Naive thymus-derived CD4-positive, alpha-beta T cell (primary cell): ENCODE results near the gene PHC3. TPM values are rescaled to one million over a fixed set of nuclear protein-coding genes. Genes with fewer than 3 reads are reported as not detected.

ENCODE experiments used
- ATAC-seq: fragments of 150-1000 bp; cut with Tn5 transposase; 2 replicates; pipeline ENCODE4 v1.10.0; 2021; ENCODE audit warnings: mild to moderate bottlenecking, moderate library complexity
- CTCF ChIA-PET: fragments of 350-600 bp; sonication (Branson Sonifier 250); formaldehyde crosslinking; loops from one replicate; lab custom pipeline; 2021; ENCODE audit warnings: antibody characterized with exemption; lab: Charles Lee
- POLR2A ChIA-PET: fragments of 350-600 bp; sonication (Branson Sonifier 250); formaldehyde crosslinking; loops from one replicate; lab custom pipeline; 2021; ENCODE audit warnings: antibody characterized with exemption, inconsistent platforms; lab: Charles Lee
- DNase-seq, 9 donors: peaks; one replicate each; pipeline versions ENCODE4 v3.0.0 to v3.0.0-alpha.2; 2020 to 2022; ENCODE audit warnings: mixed read lengths in 1 of 9
- H3K27ac ChIP-seq: one replicate; pipeline ENCODE4 v1.7.0; 2013; ENCODE audit warnings: mild to moderate bottlenecking, low read depth, low read length, moderate library complexity
- H3K27me3 ChIP-seq, 2 donors: one replicate each; pipeline ENCODE4 v1.7.0; 2013; ENCODE audit warnings: low read length in 2 of 2, mild to moderate bottlenecking in 2 of 2, moderate library complexity in 2 of 2; ENCODE audit not compliant: control insufficient read depth in 2 of 2, insufficient read depth in 2 of 2
- H3K36me3 ChIP-seq, 3 experiments: 1 replicate in 2 of 3; 2 replicates in 1 of 3; pipeline ENCODE4 v1.7.0; 2013; ENCODE audit warnings: low read length in 3 of 3, mild to moderate bottlenecking in 3 of 3, moderate library complexity in 1 of 3; ENCODE audit not compliant: insufficient read depth in 3 of 3, control insufficient read depth in 2 of 3
- H3K4me1 ChIP-seq, 2 donors: one replicate each; pipeline ENCODE4 v1.7.0; 2013; ENCODE audit warnings: low read length in 2 of 2, mild to moderate bottlenecking in 2 of 2, moderate library complexity in 1 of 2; ENCODE audit not compliant: control insufficient read depth in 2 of 2, insufficient read depth in 2 of 2
- H3K4me3 ChIP-seq: 2 replicates; pipeline ENCODE4 v1.7.0; 2013; ENCODE audit warnings: mild to moderate bottlenecking, low read length
- H3K9me3 ChIP-seq, 3 experiments: 1 replicate in 2 of 3; 2 replicates in 1 of 3; pipeline ENCODE4 v1.7.0; 2013; ENCODE audit warnings: low read length in 3 of 3; ENCODE audit not compliant: control insufficient read depth in 2 of 3
- H3K27ac Mint-ChIP-seq, 9 donors: one replicate each; pipeline ENCODE4 v1.8.0; 2020 to 2022; ENCODE audit warnings: mixed read lengths in 9 of 9, mild to moderate bottlenecking in 8 of 9, moderate library complexity in 5 of 9, inconsistent platforms in 2 of 9
- H3K27me3 Mint-ChIP-seq, 5 donors: one replicate each; pipeline ENCODE4 v1.8.0; 2021 to 2022; ENCODE audit warnings: mixed read lengths in 5 of 5, mild to moderate bottlenecking in 1 of 5
- H3K36me3 Mint-ChIP-seq, 5 donors: one replicate each; pipeline ENCODE4 v1.8.0; 2020 to 2022; ENCODE audit warnings: mixed read lengths in 5 of 5, mild to moderate bottlenecking in 3 of 5, inconsistent platforms in 1 of 5
- H3K4me1 Mint-ChIP-seq, 7 donors: one replicate each; pipeline ENCODE4 v1.8.0; 2020 to 2022; ENCODE audit warnings: mixed read lengths in 7 of 7, mild to moderate bottlenecking in 3 of 7, inconsistent platforms in 1 of 7
- H3K4me3 Mint-ChIP-seq, 10 donors: one replicate each; pipeline ENCODE4 v1.8.0; 2020 to 2022; ENCODE audit warnings: mild to moderate bottlenecking in 10 of 10, mixed read lengths in 10 of 10, moderate library complexity in 6 of 10, inconsistent platforms in 2 of 10
- H3K9me3 Mint-ChIP-seq, 11 donors: one replicate each; pipeline ENCODE4 v1.8.0; 2020 to 2022; ENCODE audit warnings: mixed read lengths in 11 of 11, mild to moderate bottlenecking in 4 of 11, inconsistent platforms in 1 of 11, moderate library complexity in 1 of 11
- intact Hi-C, 2 donors: fragments of 100-400 bp; cut with micrococcal nuclease; formaldehyde crosslinking; loops; one replicate each; pipeline ENCODE4 v1.15.1; 2023
- polyA plus RNA-seq, 2 donors: library from polyadenylated mRNA; unstranded; fragments of 300-500 nt; fragmentation: Illumina TruSeq; gene quantifications; one replicate each; pipeline ENCODE4 v1.2.3, GENCODE V29; 2021
- total RNA-seq, 6 experiments: library from RNA in 5 of 6; stranded (reverse) in 5 of 6; gene quantifications; 1 replicate in 5 of 6; 2 replicates in 1 of 6; pipeline ENCODE4 v1.2.3 and lab custom pipeline; 2021 to 2026

PHC3 gene
- total and polyA plus RNA-seq, 7 experiments from 2014 or later: 46.3 to 215 (median 130) TPM

DNA sequence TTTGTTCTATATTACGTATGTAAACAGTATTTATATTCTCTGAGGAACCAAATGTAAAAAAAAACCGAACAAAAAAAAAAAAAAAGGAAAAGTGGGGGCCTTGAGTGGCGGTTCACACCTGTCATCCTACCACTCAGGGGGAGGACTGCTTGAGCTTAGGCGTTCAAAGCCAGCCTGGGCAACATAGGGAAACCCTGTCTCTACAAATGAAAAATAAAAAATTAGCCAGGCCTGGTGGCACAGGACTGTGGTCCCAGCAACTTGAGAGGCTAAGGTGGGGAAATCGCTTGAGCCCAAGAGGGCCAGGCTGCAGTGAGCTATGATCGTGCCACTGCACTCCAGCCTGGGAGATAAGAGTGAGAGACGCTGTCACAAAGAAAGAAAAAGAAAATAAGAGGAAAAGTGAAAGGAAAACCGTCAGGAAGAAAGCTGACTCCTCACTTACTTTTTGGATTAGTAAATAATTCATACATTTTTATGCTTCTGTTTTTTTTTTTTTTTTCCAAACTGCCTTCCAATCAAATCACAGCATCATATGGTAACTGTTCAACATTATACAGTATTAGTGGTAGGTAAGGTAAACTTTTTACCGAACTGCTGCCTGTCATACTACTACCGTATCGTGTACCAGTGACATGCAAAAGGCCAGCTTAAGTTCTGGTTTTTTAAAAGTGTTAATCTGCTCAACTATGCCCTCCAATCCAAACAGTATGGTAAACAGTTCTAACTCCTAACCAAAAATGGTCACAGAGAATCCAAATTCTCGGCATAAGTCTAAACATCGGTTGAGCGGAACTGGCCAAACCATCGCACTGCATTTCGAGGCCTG, 1.2 kb downstream of the PHC3 start:
- POLR2A ChIA-PET: interaction anchor here (0.6 to 5.4 kb wide), 13 partner anchors 10 to 315 kb away, joined by 3 to 41 read pairs (median 4); partner anchors contain the start of genes PRKCI and SKIL

DNA sequence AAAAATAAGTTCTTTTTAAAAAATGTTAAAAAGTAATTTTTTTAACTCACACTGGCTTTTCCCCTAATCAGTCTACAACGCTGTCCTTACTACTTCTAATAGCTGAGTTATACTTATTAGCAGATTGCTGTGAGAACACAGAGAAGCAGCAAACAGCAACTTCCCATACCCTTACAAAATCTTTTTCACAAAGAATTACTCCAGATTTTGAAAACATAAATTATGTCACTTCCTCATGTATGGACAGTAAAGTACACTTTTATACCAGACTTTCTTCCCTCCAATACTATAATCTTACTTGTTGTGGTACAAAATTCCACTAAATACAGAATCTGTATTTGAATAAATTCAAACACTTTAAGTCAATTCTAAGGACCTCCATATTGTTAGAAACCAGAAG, 2.1 kb downstream of the PHC3 start:
- Mint-ChIP-seq H3K9me3 (peaks cover 0 to 4% (median 0%) of the 10 kb centered on the region in 11 donors), H3K36me3 (peaks cover 4 to 30% (median 25%) of the 10 kb centered on the region in 5 donors), H3K27ac (peak overlapping the region; percentile 96 to 100 (median 100)), H3K27me3 (peaks cover 0 to 2% (median 0%) of the 10 kb centered on the region in 5 donors), H3K4me3 (peak overlapping the region; percentile 88 to 100 (median 99)), H3K4me1 (peaks cover 33 to 55% (median 45%) of the 10 kb centered on the region in 7 donors)
- intact Hi-C loops: loop anchor here in 1 of 2 donors (5.0 kb wide), 1 partner anchor 52 kb away; no protein-coding TSS in a partner anchor
- no peaks in the 10 kb centered on the region for H3K27me3 ChIP-seq
- peaks cover 6 to 32% (median 14%) of the 10 kb centered on the region in 3 experiments for H3K36me3 ChIP-seq
- ChIA-PET POLR2A (interaction anchor here (0.8 to 5.4 kb wide), 7 partner anchors 9 to 415 kb away, joined by 3 to 41 read pairs (median 7); partner anchors contain the start of genes SKIL and TERC), CTCF (interaction anchor here (0.7 to 1.2 kb wide), 3 partner anchors 10 to 63 kb away, joined by 3 to 4 read pairs (median 3); no protein-coding TSS in a partner anchor)
- ATAC-seq (no peak), DNase-seq (no peak)
- peaks cover 19 to 42% of the 10 kb centered on the region in 2 donors for H3K4me1 ChIP-seq
- peak overlapping the region; percentile 98 for H3K27ac ChIP-seq
- H3K4me3 ChIP-seq: peak overlapping the region; percentile 93
- no peaks in the 10 kb centered on the region for H3K9me3 ChIP-seq

More for the DNA sequence above, 1.2 kb downstream of the PHC3 start:
- Histone ChIP-seq H3K9me3 (no peaks in the 10 kb centered on the region), H3K36me3 (peaks cover 6 to 25% (median 14%) of the 10 kb centered on the region in 3 experiments), H3K4me3 (peak overlapping the region; percentile 93), H3K4me1 (peaks cover 19 to 39% of the 10 kb centered on the region in 2 donors), H3K27me3 (no peaks in the 10 kb centered on the region), H3K27ac (peak overlapping the region; percentile 98)
- intact Hi-C loops: loop anchor here (1.0 to 10.0 kb wide), 11 partner anchors 8 to 1075 kb away; partner anchors contain the start of genes LRRC34 (in 2 of the 2), LRRIQ4 (in 2 of the 2), MYNN (in 1 of the 2) and SEC62 (in 1 of the 2)
- peaks cover 4 to 27% (median 19%) of the 10 kb centered on the region in 5 donors for H3K36me3 Mint-ChIP-seq
- ATAC-seq: peak; percentile 54
- DNase-seq: peak in 2 of 9 donors; percentile 40 to 55
- H3K27me3 Mint-ChIP-seq: peaks cover 0 to 2% (median 0%) of the 10 kb centered on the region in 5 donors
- peaks cover 0 to 4% (median 0%) of the 10 kb centered on the region in 11 donors for H3K9me3 Mint-ChIP-seq
- CTCF ChIA-PET: interaction anchor here (0.7 to 1.2 kb wide), 2 partner anchors 9 to 63 kb away, joined by 3 to 4 read pairs; no protein-coding TSS in a partner anchor
- peaks cover 24 to 47% (median 37%) of the 10 kb centered on the region in 7 donors for H3K4me1 Mint-ChIP-seq
- peak overlapping the region; percentile 88 to 100 (median 99) for H3K4me3 Mint-ChIP-seq
- H3K27ac Mint-ChIP-seq: peak overlapping the region; percentile 96 to 100 (median 100)

DNA sequence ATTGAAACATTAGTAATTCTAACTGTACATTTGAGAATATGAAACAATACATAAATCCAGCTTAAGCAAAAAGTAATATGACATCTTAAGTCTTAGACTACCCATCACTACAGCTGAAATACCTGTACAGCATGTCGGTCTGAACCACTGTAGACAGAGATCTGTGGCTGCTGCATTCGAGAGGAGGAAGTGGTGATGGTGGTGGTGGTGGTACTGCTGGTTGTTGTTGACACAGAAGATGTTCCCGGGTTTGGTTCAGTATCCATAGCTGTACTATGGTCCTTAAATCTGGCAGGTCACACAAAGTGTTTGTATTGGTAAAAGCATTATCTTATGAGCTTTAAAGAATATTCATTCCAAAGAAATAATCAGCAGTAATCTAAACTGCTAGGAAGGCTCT, 2.9 kb downstream of the PHC3 start:
- DNase-seq: peak in 8 of 9 donors; percentile 47 to 74 (median 66)
- ChIA-PET CTCF (interaction anchor here (0.7 to 1.2 kb wide), 4 partner anchors 11 to 62 kb away, joined by 3 to 5 read pairs (median 4); no protein-coding TSS in a partner anchor), POLR2A (interaction anchor here (0.6 to 5.4 kb wide), 13 partner anchors 8 to 418 kb away, joined by 3 to 41 read pairs (median 3); partner anchors contain the start of gene TERC)
- Mint-ChIP-seq H3K9me3 (peaks cover 0 to 4% (median 0%) of the 10 kb centered on the region in 11 donors), H3K36me3 (peaks cover 4 to 32% (median 27%) of the 10 kb centered on the region in 5 donors), H3K4me3 (peak overlapping the region; percentile 60 to 99 (median 82)), H3K27ac (peak overlapping the region; percentile 46 to 100 (median 83)), H3K27me3 (peaks cover 0 to 2% (median 0%) of the 10 kb centered on the region in 5 donors), H3K4me1 (peaks cover 35 to 59% (median 50%) of the 10 kb centered on the region in 7 donors)
- H3K36me3 ChIP-seq: peaks cover 6 to 35% (median 14%) of the 10 kb centered on the region in 3 experiments
- intact Hi-C loops: loop anchor here in 1 of 2 donors (5.0 kb wide), 1 partner anchor 51 kb away; no protein-coding TSS in a partner anchor
- peak overlapping the region; percentile 98 for H3K27ac ChIP-seq
- H3K27me3 ChIP-seq: no peaks in the 10 kb centered on the region
- peaks cover 19 to 43% of the 10 kb centered on the region in 2 donors for H3K4me1 ChIP-seq
- ATAC-seq: peak; percentile 69
- H3K4me3 ChIP-seq: peak overlapping the region; percentile 18
- H3K9me3 ChIP-seq: no peaks in the 10 kb centered on the region

DNA sequence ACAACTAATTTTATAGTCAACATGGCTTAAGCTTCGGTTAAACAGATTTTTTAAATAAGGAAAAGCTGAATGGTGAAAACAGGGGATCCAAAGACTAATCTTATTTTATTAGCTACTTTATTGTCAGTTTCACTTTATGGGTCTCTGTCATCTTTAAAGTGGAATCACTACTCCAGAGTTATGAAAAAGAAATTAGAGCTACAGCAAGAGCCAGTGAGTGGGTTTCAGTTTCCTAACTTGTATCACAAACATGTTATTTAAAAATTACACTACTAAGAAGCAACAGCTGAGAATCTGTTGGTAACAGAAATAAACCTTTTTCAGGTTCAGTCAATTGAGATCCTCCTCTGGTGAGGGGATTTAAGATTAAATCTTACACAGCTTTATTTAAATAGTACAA, 10.0 kb downstream of the PHC3 start:
- Mint-ChIP-seq H3K4me1 (peaks cover 32 to 80% (median 74%) of the 10 kb centered on the region in 7 donors), H3K9me3 (no peaks in the 10 kb centered on the region), H3K27me3 (no peaks in the 10 kb centered on the region), H3K36me3 (peaks cover 4 to 57% (median 38%) of the 10 kb centered on the region in 5 donors), H3K27ac (peak overlapping the region; percentile 56 to 95 (median 73)), H3K4me3 (peak overlapping the region in 7 of 10 donors; percentile 21 to 67 (median 54))
- DNase-seq: peak in 1 of 9 donors; percentile 9
- Histone ChIP-seq H3K4me3 (no peak overlapping the region), H3K4me1 (peaks cover 27 to 35% of the 10 kb centered on the region in 2 donors), H3K27me3 (no peaks in the 10 kb centered on the region), H3K9me3 (no peaks in the 10 kb centered on the region), H3K27ac (no peak overlapping the region), H3K36me3 (peaks cover 2 to 61% (median 8%) of the 10 kb centered on the region in 3 experiments)
- POLR2A ChIA-PET: interaction anchor here (0.8 to 3.7 kb wide), 7 partner anchors 9 to 205 kb away, joined by 3 to 33 read pairs (median 3); partner anchors contain the start of genes PHC3 and SEC62
- intact Hi-C loops: loop anchor here (1.0 to 5.0 kb wide), 2 partner anchors 9 to 64 kb away; no protein-coding TSS in a partner anchor
- ATAC-seq: no peak
- CTCF ChIA-PET: interaction anchor here (0.7 to 1.4 kb wide), 4 partner anchors 17 to 308 kb away, joined by 3 to 6 read pairs (median 4); no protein-coding TSS in a partner anchor

DNA sequence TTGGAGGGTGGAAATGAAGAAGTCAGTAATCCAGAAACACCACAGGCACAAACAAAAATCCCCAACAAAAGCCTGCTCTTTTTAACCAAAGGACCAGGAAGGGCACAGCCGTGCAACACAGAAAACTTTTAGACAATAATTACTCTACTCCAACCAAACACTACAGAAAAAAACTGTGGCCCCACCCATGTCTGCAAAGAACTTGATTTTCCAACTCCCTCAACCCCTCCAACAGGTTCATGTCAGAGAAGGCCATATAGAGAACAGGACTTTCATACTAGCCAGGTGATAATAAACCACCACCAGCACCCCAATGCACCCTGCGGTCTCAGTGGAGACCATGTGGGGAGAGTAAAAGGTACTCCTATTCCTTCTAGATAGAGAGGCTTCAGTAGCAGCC, 16.8 kb downstream of the PHC3 start:
- DNase-seq (no peak), ATAC-seq (no peak)
- peaks cover 0 to 55% (median 4%) of the 10 kb centered on the region in 3 experiments for H3K36me3 ChIP-seq
- H3K9me3 ChIP-seq: no peaks in the 10 kb centered on the region
- Mint-ChIP-seq H3K4me3 (peak overlapping the region in 8 of 10 donors; percentile 35 to 73 (median 48)), H3K9me3 (peaks cover 0 to 7% (median 0%) of the 10 kb centered on the region in 11 donors), H3K36me3 (peaks cover 8 to 70% (median 57%) of the 10 kb centered on the region in 5 donors), H3K27me3 (no peaks in the 10 kb centered on the region), H3K4me1 (peaks cover 47 to 81% (median 75%) of the 10 kb centered on the region in 7 donors), H3K27ac (peak overlapping the region in 8 of 9 donors; percentile 54 to 87 (median 74))
- CTCF ChIA-PET: no interaction called here
- peaks cover 11 to 31% of the 10 kb centered on the region in 2 donors for H3K4me1 ChIP-seq
- no peak overlapping the region for H3K4me3 ChIP-seq
- POLR2A ChIA-PET: interaction anchor here (0.8 to 3.9 kb wide), 2 partner anchors 10 to 27 kb away, joined by 3 to 14 read pairs; no protein-coding TSS in a partner anchor
- intact Hi-C loops: no loop called here
- no peaks in the 10 kb centered on the region for H3K27me3 ChIP-seq
- peak overlapping the region; percentile 47 for H3K27ac ChIP-seq
